Testis (tissue), 3 donors: ENCODE measurements around the gene AK4. TPM values are rescaled to one million over a fixed set of nuclear protein-coding genes. Genes with fewer than 3 reads are reported as not detected.

Experiments
- DNase-seq: peaks from one replicate; pipeline ENCODE4 v3.0.0-alpha.2; 2019
- H3K27ac ChIP-seq, 2 donors: fragments of 200-600 bp; sonication (generic); one replicate each; pipeline ENCODE4 v1.5.1; 2019
- H3K27me3 ChIP-seq: fragments of 200-600 bp; sonication (generic); one replicate; pipeline ENCODE4 v1.5.1; 2019
- H3K36me3 ChIP-seq: fragments of 200-600 bp; sonication (generic); one replicate; pipeline ENCODE4 v1.5.1; 2017; ENCODE audit warnings: low read depth; ENCODE audit errors: missing control alignments
- H3K4me1 ChIP-seq: fragments of 200-600 bp; sonication (generic); one replicate; pipeline ENCODE4 v1.5.1; 2019
- H3K4me3 ChIP-seq, 2 donors: fragments of 200-600 bp; sonication (generic); one replicate each; pipeline ENCODE4 v1.5.1; 2017 to 2019
- H3K9me3 ChIP-seq: fragments of 200-600 bp; sonication (generic); one replicate; pipeline ENCODE4 v1.5.1; 2017
- CTCF ChIP-seq, 3 experiments: fragments of 450-650 bp in 2 of 3; fragments of 200-600 bp in 1 of 3; sonication (generic) in 1 of 3; IDR thresholded peaks; one replicate each; pipeline ENCODE4 v1.5.1; 2016 to 2019; ENCODE audit warnings: antibody characterized with exemption in 3 of 3, mild to moderate bottlenecking in 2 of 3, moderate library complexity in 1 of 3
- POLR2A ChIP-seq: fragments of 450-650 bp; IDR thresholded peaks from one replicate; pipeline ENCODE4 v1.6.1; 2017; ENCODE audit warnings: antibody characterized with exemption, mild to moderate bottlenecking, moderate library complexity
- WGBS, 2 donors: methylation state at CpG; one replicate each; pipeline ENCODE4 v1.1.5; 2018; 5-methylcytosine and 5-hydroxymethylcytosine counted together
- intact Hi-C: fragments of 100-400 bp; cut with DNase I; formaldehyde crosslinking; loops from one replicate; pipeline ENCODE4 v1.15.1; 2023; ENCODE audit warnings: low total_unique reads
- polyA plus RNA-seq: library from polyadenylated mRNA; stranded (reverse); fragments of 350-450 nt; fragmentation: Illumina TruSeq; extraction: RNeasy Lipid Tissue Mini Kit (QIAGEN cat#74804); gene quantifications from one replicate; pipeline ENCODE4 v1.2.3, GENCODE V29; 2014; ENCODE audit warnings: low read depth, low replicate concordance; ENCODE audit not compliant: insufficient read depth
- total RNA-seq, 2 donors: library from RNA; depleted of rRNA; stranded (reverse); fragments of >200 nt; gene quantifications; one replicate each; pipeline ENCODE4 v1.2.3, GENCODE V29; 2016

The AK4 gene
- total and polyA plus RNA-seq, 3 donors from 2014 or later: 29.0 to 42.0 (median 40.1) TPM

- no peak overlapping the region for H3K4me3 ChIP-seq
- TF ChIP-seq CTCF (IDR thresholded peaks at IDR 0.05): no peak
- TF ChIP-seq POLR2A: no peak
- H3K9me3 ChIP-seq: no peaks in the 10 kb centered on the region
- intact Hi-C loops: no loop called here
- peaks cover 8% of the 10 kb centered on the region for H3K4me1 ChIP-seq
- no peaks in the 10 kb centered on the region for H3K27me3 ChIP-seq
- 70 to 81% methylated on average over 7 of the region's 7 CpGs for WGBS, 2 donors
- H3K36me3 ChIP-seq: no peaks in the 10 kb centered on the region
- H3K27ac ChIP-seq: no peak overlapping the region
- no peak for DNase-seq
Measured at GRCh38 chr1:65256860-65257708, 109.1 kb downstream of the AK4 start.

GRCh38 chr1:65258106-65258505 is 110.1 kb downstream of the AK4 start:
- no peak for TF ChIP-seq POLR2A
- TF ChIP-seq CTCF (IDR thresholded peaks at IDR 0.05): no peak
- no peak overlapping the region for H3K27ac ChIP-seq
- intact Hi-C loops: no loop called here
- H3K36me3 ChIP-seq: no peaks in the 10 kb centered on the region
- H3K27me3 ChIP-seq: no peaks in the 10 kb centered on the region
- no peak for DNase-seq
- no peak overlapping the region for H3K4me3 ChIP-seq
- H3K9me3 ChIP-seq: no peaks in the 10 kb centered on the region
- H3K4me1 ChIP-seq: peaks cover 8% of the 10 kb centered on the region

GRCh38 chr1:65259816-65260215 is 111.8 kb downstream of the AK4 start:
- Histone ChIP-seq H3K36me3 (no peaks in the 10 kb centered on the region), H3K4me1 (peaks cover 8% of the 10 kb centered on the region), H3K4me3 (no peak overlapping the region), H3K9me3 (no peaks in the 10 kb centered on the region), H3K27me3 (no peaks in the 10 kb centered on the region), H3K27ac (no peak overlapping the region)
- DNase-seq: no peak
- TF ChIP-seq POLR2A (no peak), CTCF (IDR thresholded peaks at IDR 0.05) (no peak)
- 71 to 81% methylated on average over 3 of the region's 3 CpGs for WGBS, 2 donors
- intact Hi-C loops: no loop called here

GRCh38 chr1:65260851-65261473 is 113.0 kb downstream of the AK4 start:
- TF ChIP-seq CTCF (IDR thresholded peaks at IDR 0.05): no peak
- TF ChIP-seq POLR2A: no peak
- intact Hi-C loops: no loop called here
- no peak overlapping the region for H3K27ac ChIP-seq
- no peaks in the 10 kb centered on the region for H3K4me1 ChIP-seq
- WGBS, 2 donors: 71 to 79% methylated on average over 4 of the region's 4 CpGs
- DNase-seq: no peak
- no peaks in the 10 kb centered on the region for H3K36me3 ChIP-seq
- no peaks in the 10 kb centered on the region for H3K27me3 ChIP-seq
- H3K9me3 ChIP-seq: no peaks in the 10 kb centered on the region
- H3K4me3 ChIP-seq: no peak overlapping the region
